GM18907 (cell line): Measurements from ENCODE around the gene LSM14B.
A peak's percentile ranks its signal among the peaks of the same experiment; 100 is the strongest.
"Not testable (repeated sequence)": the region's sequence is repeated elsewhere in the genome, so short reads cannot be mapped to it uniquely, and the experiment has no call there.

Experiments
- ATAC-seq: cut with Tn5 transposase; IDR thresholded peaks from one replicate; pipeline ENCODE4 v1.9.1; 2021; ENCODE audit warnings: mild to moderate bottlenecking, moderate library complexity; ENCODE audit not compliant: unreplicated experiment

LSM14B gene

DNA sequence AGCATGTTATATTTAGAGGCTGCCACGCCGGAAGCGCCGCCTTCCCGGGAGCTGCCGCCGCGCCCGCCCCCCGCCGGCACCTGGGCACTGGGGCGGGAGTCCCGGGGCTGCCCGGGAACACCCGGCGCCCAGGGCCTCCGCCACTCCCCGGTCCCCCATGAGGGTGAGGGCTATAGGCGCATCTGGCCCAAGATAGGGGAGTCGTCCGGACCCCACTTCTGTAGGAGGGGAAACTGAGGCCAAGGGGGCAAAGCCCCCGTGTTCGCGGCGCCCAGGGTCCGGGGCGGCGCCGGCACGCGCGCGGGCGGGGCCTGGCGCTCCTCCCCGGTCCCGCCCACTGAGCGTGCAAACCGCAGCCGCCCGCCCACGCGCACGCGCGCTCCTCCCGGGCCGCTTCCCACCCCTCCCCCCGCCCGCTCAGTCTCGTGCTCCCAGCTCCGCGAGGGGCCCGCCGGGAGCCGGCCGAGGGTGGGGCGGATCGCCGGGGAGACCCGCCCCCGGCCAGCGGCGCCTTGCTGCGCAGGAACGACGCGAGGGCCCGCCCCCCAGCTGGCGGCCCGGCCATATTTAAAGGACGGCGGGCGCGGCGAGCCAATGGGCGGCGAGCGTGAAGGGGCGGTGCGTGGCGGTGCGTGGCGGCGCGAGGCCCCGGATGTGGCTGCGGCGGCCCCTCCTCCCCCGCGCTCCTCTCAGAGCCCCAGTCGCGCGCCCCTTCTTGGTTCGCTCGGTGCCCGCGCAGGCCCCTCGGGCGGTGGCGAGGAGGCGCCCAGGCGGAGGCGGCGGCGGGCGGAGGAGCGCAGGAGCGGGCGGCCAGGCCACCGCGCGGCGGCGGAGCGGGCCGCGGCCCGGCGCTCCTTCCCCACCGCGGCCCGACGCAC is at the start of gene LSM14B:
TSS of gene LSM14B (plus strand) at position 700 of the 878 bp plus-strand sequence. CDS start 192 bp downstream, outside the sequence.
- ATAC-seq, result peak; percentile 79

DNA sequence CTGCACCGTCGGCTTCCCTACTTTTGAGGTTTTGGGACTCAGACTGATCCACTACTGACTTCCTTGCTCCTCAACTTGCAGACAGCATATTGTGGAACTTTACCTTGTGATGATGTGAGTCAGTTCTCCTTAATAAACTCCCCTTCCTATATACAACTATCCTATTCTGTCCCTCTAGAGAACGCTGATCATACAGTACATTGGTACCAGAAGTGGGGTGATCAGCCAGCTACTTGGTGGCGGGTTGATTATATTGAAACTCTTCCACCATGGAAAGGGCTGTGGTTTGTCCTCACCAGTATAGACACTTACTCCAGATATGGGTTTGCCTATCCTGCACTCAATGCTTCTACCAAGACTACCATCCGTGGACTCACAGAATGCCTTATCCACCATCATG is 49.0 kb upstream of the LSM14B start:
- no peak for ATAC-seq

DNA sequence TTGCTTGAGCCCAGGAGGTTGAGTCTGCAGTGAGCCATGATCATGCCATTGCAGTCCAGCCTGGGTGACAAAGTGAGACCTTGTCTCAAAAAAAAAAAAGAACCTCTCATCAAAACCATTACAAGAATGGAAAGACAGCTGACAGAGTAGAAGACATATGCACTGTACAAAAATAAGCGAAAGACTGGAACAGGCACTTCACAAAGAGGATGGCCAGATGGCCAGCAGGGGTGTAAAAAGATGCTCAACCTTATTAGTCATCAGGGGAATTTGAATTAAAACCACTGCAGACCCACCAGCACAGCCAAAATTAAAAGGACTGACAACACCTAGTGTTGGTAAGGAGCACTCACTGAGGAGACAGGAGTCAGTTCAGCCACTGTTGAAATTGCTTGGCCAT is 43.1 kb upstream of the LSM14B start:
- no peak for ATAC-seq

DNA sequence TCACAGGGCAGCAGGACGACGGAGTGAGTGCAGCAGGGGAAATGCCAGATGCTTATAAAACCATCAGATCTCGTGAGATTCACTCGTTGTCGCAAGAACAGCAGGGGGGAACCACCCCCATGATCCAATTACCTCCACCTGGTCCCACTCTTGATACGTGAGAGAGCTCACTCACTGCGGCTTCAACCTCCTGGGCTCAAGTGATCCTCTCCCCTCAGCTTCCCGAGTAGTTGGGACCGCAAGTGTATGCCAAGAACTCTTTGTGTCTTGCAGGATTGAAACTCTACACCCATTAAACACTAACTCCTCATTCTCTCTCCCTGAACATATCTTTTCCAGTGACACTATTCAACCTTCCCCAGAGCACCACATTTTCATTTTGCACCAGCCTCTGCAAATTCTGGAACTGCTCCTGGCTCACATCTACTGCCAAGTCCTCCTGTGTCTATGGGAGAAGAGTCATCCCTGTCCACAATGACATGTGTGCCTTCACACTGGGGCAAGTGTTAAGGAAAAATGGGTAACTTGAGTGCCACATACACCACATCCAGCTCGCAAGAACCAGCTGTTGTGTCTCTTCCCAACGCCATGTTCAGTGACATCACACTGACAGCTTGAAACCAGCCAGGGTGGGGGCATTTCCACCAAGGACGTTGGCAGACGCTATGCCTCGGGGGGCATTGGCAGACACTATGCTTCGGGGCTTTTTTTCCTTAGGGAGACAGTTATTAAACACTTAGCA is 41.9 kb upstream of the LSM14B start:
- ATAC-seq, result no peak

DNA sequence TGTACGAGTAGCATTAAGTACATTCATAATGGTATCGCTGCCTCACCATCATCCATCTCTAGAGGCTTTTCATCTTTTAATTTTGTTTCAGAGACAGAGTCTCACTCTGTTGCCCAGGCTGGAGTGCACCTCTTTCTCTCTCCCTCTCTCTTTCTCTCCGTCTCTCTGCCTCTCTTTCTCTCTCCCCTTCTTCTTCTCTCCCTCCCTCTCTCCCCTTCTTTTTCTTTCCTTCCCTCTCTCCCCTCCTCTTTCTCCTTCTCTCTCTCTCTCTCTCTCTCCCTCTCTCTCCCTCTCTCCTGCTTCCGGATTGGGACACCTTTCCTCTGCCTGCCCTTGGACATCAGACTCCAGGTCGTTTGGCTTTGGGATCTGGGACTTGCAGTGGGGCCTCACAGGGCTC is 39.0 kb upstream of the LSM14B start:
- no peak for ATAC-seq

DNA sequence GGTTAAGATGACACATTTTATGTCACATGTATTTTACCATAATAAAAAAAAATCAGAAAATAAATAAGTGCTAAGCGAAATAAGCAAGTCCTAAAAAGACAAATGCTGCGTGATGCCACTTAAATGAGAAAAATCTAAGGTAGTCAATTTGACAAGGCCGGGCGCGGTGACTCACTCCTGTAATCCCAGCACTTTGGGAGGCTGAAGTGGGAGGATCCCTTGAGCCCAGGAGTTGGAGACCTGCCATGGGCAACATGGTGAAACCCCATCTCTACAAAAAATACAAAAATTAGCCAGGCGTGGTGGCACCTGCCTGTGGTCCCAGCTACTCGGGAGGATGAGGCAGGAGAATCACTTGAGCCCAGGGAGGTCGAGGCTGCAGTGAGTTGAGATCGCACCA is 38.1 kb upstream of the LSM14B start:
- not testable (repeated sequence) for ATAC-seq

DNA sequence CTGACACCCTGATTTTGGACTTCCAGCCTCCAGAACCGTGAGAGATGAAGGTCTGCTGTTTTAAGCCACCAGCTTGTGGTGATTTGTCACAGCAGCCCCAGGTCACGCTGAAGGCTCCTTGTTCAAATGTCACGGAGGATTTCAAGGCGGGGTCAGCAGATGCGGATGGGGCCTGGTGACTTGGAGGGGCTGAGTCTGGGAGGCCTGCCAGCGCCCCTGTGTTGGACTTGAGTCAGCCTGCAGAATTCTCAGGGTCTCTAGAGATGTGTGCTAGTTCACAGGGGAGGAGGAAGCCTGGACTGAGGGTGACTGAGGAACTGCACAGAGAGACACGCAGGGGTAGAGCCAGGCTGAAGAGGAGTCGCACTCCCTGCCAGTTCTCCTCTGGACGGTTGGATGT is 37.1 kb upstream of the LSM14B start:
- no peak for ATAC-seq

DNA sequence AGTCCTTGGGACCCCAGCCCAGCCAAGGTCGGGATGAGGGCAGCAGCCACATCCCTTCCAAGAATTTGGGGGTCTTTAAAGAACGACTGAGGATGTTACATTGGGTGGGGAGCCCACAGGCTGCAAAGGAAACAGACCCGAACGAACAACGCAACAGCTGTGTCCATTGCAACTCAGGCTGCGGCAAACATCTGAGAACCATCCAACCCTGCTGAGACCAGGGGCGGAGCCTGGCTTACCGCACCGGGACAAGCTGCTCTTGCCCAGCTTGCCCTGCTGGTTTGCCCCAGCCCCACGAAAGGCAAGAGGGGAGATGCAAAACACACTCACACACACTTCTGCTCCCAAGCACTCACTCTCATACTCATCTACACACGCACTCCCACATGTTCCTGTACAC is 35.0 kb upstream of the LSM14B start:
- no peak for ATAC-seq

DNA sequence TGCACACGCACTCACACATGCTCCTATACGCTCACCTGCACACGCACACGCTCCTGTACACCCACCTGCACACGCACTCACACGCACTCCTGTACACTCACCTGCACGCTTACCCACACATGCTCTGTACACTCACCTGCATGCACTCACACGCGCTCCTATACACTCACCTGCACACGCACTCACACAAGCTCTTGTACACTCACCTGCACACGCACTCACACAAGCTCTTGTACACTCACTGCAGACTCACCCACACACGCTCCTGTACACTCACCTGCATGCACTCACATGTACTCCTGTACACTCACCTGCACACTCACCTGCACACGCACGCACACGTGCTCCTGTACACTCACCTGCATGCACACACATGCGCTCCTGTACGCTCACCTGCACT is 34.6 kb upstream of the LSM14B start:
- no peak for ATAC-seq

DNA sequence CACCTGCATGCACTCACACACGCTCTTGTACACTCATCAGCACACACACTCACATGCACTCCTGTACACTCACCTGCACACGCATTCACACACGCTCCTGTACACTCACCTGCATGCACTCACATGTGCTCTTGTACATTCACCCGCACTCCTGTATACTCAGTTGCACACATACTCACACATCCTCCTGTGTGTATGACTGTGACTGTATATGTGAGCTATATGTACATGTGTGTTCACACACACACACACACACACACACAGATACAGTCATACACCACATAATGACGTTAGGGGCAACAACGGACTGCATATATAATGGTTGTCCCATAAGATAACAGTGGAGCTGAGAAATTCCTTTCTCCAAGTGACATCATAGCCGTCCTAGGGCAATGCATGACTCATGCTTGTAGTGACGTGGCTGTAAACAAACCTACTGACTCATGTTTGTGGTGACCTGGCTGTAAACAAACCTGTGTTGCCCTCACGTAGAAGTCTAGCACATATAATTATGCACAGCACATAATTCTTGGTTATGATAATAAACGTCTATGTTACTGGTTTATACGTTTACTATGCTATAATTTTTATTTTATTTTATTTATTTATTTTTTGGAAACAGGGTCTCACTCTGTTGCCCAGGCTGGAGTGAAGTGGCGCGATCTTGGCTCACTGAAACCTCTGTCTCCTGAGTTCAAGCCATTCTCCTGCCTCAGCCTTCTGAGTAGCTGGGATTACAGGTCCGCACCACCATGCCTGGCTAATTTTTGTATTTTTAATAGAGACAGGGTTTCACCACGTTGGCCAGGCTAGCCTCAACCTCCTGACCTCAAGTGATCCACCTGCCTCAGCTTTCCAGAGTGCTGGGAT is 33.8 kb upstream of the LSM14B start:
- ATAC-seq, result no peak

DNA sequence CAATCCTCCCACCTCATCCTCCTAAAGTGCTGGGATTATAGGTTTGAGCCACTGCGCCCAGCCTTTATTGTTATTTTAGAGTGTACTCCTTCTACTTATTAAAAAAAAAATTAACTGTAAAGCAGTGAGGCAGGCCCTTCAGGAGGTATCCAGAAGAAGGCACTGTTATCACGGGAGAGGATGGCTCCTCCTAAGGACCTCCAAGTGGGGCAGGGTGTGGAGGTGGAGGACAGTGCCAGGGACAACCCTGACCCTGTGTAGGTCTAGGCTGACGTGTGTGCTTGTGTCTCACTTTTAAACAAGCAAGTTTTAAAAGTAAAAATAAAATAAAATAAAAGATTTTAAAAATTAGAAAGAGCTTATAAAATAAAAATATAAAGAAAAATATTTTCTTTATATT is 32.9 kb upstream of the LSM14B start:
- no peak for ATAC-seq

DNA sequence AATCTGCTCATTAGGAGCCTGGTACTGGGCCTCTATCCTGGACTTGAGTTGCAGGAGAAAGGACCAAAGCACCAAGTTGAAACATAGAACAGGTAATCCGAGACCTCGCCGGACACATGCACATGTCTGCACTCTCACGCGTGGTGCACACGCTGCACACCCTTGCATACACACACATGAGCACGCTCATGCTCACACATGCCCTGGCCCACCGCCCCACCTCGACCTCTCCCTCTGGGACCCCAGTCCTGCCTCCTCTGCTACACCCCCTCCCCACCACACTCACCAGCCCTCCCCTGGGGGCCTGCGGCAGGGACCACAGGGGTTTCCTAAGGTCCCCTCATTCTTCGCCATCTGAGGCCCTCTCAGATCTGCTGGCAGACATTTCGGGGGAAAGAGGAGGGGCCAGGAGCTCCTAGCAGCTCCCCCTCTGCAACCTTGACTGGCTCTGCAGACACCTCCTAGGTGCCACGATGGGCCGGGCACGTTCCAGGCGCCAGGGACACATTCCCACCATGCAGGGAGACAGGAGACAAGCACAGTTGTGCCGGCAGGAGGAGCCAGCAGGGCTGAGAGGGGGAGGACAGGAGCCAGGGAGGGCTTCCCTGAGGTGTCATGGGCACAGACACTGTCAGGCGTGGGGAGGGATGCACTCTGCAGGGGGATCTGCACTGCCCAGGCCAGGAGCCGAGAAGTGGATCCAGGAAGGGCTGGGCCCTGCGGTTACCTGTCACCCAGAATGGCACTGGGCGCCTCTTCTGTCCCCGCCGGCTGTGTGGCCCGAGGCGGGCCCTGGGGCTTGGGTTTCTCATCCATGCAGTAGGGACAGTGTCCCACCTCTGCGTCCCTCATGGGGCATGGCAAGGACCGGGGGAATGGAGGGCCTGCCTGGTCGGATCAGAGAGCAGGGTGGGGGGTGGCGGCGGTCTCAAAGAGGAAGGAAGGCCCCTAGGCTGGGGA is 25.6 kb upstream of the LSM14B start:
- ATAC-seq, result no peak

DNA sequence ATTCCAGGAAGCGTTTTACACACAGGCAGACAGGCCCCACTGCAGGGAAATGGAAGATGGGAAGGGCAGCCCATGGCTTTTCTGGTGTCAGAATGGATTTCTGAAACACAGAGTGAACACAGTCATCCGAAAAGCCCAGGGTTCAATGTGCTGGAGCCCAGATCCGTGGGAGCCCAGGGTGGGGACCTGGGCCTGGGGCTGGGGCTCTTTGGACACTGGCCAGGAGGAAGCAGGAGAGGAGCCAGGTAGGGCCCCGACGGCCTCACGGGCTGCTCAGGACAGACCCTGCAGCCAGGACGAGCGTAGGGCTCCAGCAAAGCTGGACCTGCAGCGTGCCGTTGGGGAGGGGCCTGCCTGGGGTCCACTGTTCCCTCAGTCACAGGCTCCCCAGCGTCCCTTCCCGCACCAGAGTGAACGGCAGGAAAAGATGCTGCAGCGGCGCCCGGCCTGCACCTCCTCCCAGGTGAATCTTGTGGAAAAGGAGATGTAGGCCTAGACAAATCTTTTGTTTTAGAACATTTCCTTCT is 24.3 kb upstream of the LSM14B start:
- no peak for ATAC-seq

DNA sequence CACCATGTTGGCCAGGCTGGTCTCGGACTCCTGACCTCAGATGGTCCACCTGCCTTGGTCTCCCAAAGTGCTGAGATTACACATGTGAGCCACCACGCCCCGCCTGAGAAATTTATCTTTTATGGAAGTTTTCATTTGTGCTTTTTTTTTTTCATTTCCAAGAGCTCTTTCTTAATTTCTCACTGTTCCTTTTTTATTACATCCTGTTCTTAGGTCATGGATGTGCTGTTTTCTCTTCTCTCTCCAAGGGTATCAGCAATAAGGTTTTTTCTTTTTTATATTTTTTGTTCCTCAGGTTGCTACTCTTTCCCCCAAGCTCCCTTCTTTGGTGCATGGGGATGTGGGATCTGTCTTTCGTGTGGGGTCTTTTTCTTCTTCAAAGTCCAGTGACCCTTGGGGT is 21.2 kb upstream of the LSM14B start:
- ATAC-seq, result no peak

DNA sequence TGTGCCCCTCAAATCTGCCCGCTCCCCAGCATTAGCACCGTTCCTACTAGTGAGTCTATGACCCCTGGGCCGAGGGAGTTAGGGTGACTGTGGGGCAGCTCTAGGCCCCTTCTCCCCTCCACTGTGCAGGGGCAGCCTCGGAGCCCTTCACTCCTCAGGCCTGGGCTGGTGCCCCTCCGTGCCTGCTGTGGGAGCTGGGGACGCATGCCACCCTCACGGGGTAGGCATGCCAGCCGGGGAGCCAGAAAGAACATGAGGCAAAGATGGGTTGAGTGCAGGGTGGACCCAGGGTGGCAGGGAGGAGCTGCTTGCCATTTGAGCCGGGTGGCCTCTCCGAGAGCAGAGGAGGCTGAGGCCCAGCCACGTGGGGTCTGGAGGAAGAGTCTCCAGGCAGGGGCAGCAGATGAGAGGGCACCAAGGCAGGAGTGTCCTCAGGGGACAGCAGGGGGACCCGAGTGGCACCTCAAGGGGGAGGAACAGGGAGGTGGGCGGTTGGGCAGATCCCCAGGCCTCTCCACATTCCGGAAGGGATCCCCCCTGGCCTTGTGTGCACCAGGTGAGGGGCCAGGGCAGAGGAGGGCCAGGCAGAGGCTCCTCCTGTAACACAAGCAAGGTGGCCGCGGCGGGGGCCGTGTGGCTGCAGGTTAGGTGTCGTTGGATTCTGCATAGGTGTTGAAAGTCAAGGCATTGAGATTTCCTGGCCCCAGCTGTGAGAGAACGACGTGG is 18.6 kb upstream of the LSM14B start:
- no peak for ATAC-seq

DNA sequence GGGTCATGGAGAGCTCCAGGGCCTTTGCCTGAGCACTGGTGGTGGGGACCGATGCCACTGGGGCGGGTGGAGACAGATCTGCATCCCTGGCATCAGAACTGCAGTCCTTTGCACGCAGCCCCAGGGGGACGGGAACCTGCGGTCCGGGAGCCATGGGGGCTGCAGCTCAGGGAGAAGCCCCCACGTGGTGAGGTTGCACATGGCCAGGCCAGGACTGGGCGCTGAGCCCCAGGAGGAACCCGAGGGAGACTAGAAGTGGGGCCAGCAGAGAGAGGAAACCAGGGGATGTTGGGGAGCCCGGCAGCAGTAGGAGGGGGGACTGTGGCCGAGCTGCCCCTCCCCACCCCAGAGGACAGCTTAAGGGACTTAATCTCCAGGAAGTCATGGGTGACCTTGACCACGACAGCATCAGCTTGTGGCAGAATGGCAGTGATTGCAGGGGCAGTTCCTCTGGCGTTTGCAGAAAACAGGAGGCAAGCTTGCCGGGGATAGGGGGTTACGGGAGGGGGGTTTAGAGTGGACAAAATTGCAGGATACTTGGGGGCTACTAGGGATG is 18.0 kb upstream of the LSM14B start:
- ATAC-seq, result no peak

DNA sequence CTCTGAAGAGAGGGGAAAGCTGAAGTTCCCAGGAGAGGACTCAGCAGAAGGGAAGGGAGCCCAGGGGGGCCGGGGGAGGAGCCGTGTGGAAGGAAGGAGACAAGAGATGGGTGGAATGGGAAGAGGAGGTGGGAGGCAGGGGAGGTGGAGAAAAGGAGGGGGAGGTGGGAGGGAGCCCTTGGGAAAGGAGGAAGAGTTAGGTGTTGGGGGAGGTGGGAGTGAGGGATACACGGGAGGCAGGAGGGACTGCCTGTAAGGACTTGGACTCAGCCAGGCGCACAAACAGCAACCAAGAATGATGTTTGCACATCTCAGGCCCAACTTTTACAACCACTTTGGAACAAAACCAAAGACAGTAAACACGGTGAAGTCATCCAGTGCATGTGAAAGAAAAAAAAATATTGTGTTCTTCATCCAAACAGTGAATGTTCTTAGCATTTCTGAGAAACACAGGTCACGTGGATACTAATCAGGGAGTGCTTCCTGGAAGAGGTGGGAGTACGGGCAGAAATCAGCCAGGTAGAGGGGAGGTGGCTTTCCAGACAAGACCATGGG is 17.4 kb upstream of the LSM14B start:
- no peak for ATAC-seq

DNA sequence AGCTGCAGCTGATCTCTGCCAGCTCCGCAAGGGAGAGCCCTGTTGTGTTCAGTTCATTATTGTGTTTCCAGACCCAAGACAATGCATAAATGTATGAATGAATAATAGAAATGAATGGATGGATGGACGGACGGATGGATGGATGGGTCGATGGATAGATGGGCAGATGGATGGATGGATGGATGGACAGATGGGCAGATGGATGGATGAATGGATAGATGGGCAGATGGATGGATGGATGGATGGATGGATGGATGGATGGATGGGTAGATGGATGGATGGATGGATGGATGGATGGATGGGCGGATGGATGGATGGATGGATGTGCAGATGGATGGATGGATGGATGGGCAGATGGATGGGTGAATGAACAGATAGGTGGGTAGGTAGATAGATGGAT is 16.7 kb upstream of the LSM14B start:
- ATAC-seq, result no peak

DNA sequence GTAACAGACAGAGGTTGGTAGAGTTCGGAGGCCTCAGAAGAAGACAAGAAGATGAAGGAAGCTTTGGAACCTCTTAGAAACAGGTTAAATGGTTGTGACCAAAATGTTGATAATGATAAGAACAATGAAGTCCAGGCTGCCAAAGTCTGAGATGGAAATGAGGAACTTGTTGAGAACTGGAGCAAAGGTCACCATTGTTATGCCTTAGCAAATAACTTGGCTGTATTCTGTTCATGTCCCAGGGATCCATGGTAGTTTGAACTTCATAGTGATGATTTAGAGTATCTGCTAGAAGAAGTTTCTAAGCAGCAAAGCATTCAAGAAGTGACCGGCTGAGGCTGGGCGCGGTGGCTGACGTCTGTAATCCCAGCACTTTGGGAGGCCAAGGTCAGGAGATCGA is 11.1 kb upstream of the LSM14B start:
- ATAC-seq, result no peak
